Measurements from ENCODE around the gene PLCL1.

Gene PLCL1

GRCh38 chr2:198080879-198081765 is 276.7 kb downstream of the PLCL1 start:
- DNase-seq, result no peak

- DNase-seq, result no peak
Observed at GRCh38 chr2:198084156-198084555, 279.8 kb downstream of the PLCL1 start.

GRCh38 chr2:198096002-198096401 is 291.6 kb downstream of the PLCL1 start:
- DNase-seq, result no peak

DNA sequence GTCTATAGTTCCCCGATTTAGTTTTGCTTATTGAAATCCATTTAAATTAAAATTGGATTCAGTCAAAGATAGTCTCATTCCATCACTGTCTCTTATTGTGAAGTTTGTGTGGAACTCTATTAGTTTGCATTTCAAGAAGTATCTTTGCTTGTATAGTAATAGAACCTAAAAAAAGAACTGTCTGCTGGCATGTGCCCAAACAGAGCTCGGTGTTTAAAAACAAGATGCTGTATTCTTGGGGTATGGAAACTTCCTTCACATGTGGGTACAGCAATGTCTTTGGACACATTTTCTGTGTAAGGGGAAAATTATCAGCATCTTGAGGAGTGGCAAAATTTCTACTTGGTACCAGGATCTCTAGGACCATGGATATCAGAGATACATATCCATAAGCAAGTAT is 292.6 kb downstream of the PLCL1 start:
- no peak for DNase-seq

DNA sequence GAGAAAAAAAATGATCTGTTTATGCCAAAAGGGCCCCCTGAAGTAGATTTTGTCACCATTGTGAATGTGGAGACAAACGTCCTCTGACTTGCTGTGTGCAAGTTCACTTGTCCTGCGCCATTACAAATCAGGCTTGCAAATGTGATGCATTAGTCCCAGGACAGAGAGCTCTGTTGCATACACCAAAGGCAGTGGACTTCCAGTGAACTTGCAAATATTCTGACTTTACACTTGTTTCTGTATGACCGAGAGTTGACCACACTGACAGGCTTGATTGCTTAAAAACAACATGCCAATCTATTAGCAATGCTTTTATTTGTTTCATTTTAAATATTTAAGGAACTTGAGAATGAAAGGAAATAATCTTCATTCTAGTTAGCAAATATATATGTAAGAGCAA is 293.2 kb downstream of the PLCL1 start:
- DNase-seq, result no peak

DNA sequence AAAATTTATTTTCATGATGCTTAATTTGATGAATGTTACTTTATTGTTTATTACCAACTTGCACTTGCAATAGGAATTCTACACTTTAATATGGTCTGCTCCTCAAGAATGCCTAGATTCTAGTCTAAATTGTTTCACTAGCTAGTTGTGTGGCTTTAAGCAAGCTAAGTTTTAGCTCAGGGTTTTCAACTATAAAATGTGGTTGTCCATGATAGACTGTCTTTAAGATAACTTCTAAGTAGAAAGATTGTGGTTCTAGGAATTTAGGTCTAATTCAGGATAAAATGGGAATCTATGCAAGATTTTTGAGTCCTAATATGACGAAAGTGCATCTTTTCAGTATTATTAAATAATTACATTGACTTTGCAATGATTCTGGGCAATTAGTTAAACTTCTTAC is 294.0 kb downstream of the PLCL1 start:
- DNase-seq, result no peak

GRCh38 chr2:198098918-198099317 is 294.5 kb downstream of the PLCL1 start:
- DNase-seq, result no peak

- DNase-seq, result no peak
Observed at GRCh38 chr2:198100346-198100745, 296.0 kb downstream of the PLCL1 start.

- no peak for DNase-seq
Observed at GRCh38 chr2:198101688-198102087, 297.3 kb downstream of the PLCL1 start.

DNA sequence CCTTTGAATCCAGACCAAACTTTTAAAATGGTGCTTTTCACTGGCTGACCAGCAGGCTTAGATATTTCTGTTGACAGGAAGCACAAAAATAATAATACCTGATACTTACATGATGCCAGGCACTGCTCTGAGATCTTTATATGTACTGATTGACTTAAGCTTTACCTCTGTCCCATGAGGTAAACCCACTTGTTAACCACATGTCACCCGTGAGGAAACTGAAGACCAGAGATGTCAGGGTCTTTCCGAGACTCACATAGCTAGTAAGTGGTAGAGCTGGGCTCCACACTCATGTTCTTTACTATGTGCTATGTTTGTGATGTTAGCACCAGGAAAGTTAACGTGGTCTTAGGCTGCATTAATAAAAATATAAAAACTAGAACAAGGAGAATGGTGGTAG is 297.7 kb downstream of the PLCL1 start:
- no peak for DNase-seq

GRCh38 chr2:198102856-198103255 is 298.5 kb downstream of the PLCL1 start:
- DNase-seq, result no peak

DNA sequence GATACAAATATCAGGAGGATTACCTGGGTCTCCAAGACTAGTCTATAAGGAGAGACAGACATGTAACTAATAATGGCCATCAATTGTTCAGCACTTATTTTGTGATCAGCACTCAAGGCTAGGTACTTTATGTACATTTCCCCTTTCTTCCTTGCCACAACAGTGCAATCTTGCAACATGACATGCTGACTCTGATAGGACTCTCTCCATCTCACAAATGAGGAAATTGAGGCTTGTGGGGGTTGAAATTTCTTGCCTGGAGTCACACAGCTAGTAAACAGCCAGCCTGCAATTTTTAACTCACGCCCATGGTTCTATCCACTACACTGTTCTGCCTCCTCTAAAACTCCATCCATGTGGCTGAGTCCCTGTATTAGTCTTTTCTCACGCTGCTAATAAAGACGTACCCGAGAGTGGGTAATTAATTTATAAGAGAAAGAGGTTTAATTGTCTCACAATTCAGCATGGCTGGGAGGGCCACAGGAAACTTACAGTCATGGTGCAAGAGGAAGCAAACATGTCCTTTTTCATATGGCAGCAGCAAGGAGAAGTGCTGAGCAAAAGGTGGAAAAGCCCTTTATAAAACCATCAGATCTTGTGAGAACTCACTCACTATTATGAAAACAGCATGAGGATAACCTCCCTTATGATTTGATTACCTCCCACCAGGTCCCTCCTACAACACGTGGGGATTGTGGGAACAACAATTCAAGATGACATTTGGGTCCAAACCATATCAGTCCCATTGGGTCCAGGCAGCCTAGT is 302.4 kb downstream of the PLCL1 start:
- DNase-seq, result no peak

GRCh38 chr2:198113316-198113715 is 308.9 kb downstream of the PLCL1 start:
- DNase-seq, result no peak

GRCh38 chr2:198114064-198114463 is 309.7 kb downstream of the PLCL1 start:
- no peak for DNase-seq

GRCh38 chr2:198115201-198115600 is 310.8 kb downstream of the PLCL1 start:
- no peak for DNase-seq

- no peak for DNase-seq
Observed at GRCh38 chr2:198116756-198117155, 312.4 kb downstream of the PLCL1 start.

GRCh38 chr2:198117406-198118041 is 313.1 kb downstream of the PLCL1 start:
- no peak for DNase-seq

- DNase-seq, result peak; percentile 31
Observed at GRCh38 chr2:198127627-198128026, 323.2 kb downstream of the PLCL1 start.

DNA sequence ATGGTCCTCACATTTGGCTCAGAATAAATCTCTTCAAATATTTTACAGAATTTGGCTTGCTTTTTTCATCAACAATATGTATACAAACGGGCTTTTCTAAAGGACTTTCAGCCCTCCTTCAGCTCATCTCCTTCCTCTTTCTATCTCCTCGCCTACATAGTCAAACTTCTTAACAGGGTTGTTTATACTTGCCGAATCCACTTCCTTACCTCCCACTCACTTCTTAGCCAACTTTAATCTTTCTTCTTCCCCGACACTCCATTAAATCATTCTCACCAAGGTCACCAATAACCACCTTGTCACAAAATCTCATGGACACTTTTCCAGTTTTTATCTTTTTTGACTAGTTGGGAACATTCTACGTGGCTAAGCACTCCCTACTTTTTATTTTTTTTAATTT is 325.2 kb downstream of the PLCL1 start:
- DNase-seq, result no peak

DNA sequence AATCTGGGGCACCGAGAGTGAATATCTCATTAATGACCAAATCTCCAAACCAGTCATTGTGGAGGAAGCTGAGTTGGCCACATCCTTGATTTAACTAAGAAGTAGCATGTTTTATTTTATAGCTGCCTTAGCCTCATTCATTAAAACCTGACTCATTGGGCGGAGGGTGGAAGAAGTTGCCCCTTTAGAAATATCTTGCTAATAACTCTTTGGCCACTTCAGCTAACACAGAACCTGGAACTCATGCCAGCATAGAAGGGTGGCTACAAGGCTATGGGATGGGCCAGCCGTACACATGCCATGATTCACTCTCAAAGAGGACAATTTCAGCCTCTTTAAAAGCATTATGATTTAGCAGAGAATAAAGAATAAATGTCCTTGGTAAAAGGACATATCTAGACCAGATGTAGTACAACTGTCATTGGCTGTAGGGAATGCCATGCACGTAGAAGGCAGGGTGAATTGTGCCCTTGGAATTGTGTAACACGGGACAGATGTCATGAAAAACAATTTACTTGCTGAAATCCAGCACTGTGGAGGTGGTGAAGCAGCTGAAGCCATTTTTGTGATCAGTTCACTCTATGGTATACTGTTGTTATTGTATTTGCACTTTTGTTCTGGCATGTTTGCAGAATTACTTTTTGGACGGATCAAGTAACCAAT is 330.0 kb downstream of the PLCL1 start:
- no peak for DNase-seq

DNA sequence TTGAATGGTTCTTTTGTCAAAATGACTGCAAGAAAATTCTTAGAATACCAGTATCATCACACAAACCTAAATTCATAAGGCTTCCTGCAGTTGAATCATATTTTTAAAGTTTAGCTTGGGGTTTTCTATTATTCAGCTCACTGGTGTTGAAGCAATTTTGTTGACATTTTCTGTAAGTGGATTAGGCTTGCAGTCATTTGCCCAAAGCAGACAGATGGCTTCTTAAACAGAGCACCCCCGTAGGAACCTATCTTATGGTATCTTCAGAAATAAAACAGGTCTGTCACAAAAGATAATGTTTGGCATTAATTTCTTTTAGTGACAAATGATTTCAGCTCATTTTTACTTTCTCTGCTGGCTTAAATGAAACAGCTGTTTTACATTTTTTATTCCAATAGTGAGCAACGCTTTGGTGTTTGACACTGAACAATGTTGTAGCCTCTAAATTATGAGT is 331.1 kb downstream of the PLCL1 start:
- DNase-seq, result no peak

GRCh38 chr2:198136142-198136541 is 331.7 kb downstream of the PLCL1 start:
- no peak for DNase-seq

- DNase-seq, result no peak
Observed at GRCh38 chr2:198137733-198138132, 333.3 kb downstream of the PLCL1 start.

All from CD4-positive, alpha-beta T cell treated with Interferon gamma for 1 hour (primary cell).